GM21717 (cell line): ENCODE data around the gene TTLL12.

ENCODE experiments used
- ATAC-seq: cut with Tn5 transposase; IDR thresholded peaks from one replicate; pipeline ENCODE4 v1.9.1; 2021; ENCODE audit warnings: mild to moderate bottlenecking, moderate library complexity; ENCODE audit not compliant: unreplicated experiment

The TTLL12 gene

DNA sequence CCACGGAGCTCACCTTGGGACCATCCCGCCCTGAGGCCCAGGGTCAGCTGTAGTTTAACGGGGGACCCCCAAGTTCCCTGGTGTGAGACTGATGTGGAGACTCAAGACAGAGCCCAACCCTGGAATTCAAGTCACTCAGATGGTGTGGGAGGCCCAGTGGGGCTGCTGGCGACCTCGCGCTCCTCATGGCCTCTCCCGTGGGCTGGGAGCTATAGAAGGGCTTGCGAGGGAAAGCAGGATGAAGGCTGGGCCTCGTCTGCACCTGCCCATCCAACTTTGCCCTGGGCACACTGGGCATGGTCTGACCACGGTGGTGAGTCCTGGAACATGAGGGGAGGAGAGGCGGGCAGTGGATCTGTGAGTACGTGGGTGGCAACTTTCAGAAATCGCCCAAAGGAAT is 13.6 kb upstream of the TTLL12 start:
- ATAC-seq, result no peak

DNA sequence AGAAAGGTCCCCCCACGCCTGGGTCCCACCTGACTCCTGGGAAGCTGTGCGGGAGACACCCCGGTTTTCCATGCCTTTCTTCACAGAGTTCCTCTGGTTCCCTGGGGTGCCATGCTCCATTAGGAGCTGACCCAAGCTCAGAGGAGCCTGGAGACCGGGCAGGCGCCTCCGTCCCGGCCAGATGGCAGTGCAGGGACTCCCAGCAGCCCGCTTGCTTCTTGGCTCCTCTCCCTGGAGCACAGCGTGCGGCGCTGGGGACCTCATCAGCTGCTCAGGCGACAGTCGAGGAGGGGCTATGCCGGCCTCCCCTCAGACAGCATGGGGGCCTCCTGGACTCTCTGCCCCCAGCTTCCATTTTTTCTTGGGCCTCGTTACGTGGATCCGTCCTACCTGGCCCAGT is 13.1 kb upstream of the TTLL12 start:
- ATAC-seq, result no peak

DNA sequence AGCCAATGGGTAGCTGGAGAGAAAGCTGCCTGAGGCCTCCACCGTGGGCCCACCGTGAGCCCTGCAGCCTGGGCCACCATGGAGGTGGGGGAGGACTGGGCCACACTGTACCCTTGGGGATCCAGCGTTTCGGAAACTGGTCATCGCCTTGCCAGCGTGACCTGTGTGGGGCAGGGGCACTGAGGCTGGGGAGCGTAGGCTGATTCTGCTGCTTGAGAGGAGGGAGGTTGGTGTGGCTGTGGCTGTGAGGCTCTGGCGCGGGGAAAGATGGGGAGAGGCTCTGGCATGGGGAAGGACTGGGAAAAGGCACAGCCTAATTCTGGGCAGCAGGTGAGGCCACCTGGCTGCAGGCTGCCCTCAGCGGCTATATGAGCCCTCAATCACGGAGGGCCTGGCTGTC is 12.6 kb upstream of the TTLL12 start:
- ATAC-seq, result no peak

DNA sequence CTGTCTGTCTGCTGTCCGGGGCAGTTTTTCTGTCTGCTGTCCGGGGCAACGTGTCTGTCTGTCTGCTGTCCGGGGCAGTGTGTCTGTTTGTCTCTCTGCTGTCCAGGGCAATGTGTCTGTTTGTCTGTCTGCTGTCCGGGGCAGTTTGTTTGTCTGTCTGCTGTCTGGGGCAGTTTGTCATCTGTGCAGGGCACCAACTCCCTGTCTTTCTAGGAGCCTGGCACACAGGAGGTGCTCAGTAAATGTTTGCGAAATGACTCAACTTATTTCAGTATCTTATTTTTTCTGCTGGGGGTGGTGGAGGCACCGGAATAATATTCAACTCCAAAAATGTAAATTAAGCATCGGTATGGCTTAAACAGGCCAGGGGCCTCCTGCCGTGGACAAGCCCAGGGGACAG is 12.0 kb upstream of the TTLL12 start:
- ATAC-seq, result no peak

DNA sequence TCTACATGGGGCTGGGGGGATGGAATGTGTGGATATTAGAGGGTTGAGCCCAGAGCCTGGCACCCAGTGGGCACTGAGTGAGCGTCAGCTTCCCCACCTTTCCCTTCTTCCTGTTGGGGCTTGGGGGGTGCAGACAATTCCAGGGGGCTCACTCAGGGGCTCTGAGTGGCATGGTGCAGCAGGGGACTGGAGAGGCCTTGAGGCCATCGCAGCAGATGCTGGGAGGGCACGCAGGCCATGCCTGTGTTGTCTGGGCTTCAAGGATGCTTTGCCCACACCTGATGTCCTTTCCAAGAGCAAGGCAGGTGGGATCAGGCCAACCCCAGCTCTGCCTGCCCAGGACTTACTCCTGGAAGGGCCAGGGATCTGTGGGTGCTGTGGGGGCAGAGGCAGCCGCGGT is 11.2 kb upstream of the TTLL12 start:
- ATAC-seq, result no peak

DNA sequence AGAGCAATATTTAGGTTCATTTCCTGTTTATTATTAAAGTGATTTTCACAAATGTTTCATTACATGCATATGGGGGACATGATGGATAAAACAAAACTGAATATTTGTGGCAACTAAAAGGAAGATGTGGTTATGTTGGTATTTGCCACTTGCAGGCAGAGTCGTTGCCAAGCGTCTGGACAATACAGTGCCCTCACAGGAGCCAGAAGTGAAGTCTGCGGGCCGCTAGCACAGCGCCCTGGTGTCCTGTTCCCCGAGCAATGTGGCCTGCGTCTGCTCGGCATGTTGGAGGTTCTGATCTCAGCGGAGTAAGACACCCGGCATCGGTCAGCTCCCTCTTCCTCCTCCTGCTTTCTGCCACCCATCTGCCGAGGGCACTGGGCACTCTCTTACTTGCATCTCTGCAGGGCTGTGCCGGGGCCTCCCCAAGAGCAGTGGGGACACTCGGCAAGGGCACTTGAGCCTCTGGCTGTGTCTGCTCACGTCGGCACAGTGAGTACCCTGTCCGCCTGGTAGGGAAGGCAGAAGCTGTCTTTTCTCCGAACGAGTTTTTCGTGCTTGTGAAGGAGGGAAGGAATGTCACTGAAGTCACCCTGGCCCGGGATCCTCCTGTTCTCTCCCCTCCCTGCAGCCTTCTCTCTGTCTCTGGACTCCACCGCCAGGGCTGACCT is 10.5 kb upstream of the TTLL12 start:
- no peak for ATAC-seq

DNA sequence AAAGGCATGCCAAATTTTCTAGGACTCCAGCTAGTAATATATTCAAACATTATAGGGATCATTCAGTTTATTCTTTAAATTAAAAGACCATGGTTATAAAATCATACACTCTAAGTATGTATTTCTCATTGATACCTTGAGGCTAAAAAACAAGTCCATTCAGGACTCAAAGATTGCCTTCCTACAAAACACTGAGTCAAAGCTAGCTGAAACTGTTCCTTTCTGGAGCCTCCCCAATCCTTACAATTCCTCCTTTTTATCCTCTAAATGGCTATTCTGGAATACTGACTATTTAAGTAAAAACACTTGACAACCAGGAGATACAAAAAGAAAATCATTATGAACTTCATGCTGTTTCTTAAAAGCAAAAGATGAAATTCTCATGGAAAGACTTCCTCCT is 4.9 kb upstream of the TTLL12 start:
- ATAC-seq, result no peak

DNA sequence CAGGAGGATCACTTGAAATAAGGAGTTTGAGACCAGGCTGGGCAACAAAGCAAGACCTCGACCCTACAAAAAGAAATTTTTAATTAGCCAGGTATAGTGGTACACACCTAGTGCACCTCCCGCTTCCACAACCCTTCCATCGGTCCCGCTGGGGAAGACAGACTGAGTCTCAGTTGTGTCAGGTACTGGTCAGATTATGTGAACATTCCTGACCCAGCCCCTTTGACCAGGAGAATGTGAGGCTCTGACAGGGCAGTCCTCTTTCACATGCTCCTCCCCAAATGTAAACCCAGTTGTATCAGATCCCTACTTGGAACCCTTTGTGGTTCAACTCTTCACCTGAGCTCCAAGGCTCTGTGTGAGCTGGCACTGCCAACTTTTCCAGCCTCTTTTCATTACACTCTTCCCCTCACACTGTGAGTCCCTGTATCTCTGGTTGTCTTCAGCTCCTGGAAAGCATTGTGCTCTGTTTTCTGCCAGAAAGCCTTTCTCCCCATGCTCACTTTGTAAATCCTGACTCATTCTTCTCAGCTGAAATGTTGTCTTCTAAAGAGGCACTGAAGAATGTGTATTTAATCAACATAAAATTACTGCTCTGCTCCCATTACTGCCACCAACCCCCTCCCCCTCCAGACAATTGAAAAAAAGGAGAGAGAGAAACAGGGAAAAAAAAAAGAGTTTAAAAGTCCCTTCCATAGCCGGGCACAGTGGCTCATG is 2.1 kb upstream of the TTLL12 start:
- no peak for ATAC-seq

DNA sequence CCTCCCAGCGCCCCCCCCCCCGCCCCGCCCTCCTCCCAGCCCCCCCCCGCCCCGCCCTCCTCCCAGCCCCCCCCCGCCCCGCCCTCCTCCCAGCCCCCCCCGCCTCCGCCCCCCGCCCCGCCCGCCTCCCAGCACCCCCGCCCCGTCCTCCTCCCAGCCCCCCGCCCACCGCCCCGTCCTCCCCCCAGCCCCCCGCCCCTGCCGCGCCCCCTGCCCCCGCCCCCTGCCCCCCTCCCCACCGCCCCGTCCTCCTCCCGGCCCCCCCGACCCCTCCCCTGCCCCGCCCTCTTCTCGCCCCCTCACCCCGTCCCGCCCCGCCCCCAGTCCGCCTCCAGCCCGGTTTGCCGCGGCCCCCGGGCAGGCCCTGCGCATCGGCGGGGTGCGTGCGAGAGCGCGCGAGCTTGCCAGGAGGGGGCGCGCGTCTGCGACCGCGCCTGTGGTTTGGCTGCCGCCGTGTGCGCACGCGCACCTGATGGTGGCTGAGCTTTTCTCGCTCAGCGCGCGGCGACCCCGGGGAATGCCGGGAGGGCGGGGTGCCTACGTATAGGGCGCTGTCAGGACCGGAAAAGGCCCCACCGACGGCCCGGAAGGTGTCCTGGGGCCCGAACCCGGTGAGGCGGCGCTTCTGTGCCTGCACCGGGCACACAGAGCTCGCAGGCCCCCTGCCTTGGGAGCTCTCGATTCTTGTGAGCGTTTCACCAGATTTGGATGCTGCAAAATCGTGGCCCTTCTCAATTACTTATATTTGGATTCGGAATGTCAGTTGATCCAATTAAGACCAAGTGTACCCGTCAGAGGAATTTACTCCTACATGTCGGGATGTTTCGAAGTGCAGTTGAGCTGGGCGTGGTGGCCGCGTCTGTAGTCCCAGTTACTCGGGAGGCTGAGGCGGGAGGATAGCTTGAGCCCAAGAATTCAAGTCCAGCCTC is 501 bp upstream of the TTLL12 start:
- peak; percentile 65 for ATAC-seq

DNA sequence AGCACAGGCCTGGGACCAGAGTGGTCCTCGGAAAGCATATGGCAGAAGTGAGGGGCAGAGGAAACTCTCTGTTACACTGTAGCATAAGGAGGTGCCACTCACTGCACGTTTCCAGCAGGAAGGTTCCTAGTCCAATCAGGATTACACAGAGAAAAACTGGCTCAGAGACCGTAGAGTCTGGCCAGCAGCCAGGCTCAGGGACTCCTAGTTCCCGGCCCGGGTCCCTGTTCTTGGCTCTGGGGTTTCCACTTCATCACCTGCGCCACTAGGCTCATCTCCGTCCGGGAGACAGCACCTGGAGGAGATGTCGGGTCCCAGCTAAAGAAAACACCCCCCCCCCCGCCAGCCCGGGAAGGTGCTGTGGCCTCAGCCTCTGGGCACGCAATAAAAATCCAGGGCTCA is 1.1 kb downstream of the TTLL12 start:
- no peak for ATAC-seq

DNA sequence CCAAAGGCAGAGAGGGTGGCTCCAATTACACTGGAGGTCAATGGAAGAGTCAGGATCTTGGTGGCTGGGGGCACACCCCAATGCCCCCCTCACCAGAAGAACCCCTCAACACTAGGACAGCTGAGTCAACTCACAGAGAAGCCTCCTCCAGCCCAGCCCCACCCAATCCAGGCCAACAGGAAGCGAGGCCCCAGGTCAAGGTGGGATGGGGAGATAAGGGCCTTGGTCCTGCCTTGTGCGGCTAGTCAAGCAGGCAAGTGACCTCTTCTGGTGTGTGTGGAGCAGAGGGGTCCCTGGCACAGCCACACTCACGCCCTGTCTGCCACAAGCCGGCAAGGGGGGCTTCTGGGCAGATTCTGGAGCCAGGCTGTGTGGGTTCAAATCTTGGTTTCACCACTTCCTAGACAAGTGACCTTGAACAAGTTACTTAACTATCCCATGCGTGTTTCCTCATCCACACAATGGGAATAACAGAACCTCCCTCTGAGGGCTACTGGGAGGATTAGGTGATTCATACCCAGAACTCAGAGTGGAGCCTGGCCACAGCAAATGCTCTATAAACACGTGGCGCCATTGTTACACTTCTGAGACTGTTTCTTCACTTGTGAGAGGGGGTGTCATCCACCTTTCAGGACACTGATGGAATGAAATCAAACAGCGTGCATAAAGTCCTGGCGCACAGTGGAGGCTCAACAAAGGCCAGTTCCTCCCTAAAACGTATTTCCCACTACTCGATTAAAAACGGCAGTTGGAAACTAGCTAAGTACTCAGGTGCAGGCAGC is 3.2 kb downstream of the TTLL12 start:
- no peak for ATAC-seq

DNA sequence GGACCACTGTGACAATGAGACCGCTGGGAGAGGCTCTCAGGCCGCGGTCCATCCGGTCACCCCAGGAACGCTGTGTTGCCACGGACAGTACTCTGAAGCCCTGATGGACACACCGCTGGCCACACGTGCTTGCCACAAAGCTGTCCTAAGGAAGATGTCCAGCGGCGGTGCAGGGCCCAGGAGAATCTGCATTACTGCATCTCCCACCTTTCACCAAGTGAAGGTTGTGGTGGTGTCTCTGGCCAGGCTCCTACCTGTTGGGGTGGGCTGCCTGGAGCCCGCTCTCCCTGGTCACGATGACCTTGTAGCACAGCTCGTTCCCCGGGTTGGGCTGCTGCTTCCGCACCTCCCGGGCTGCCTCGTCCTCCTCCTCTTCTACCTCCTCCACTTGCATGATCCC is 4.2 kb downstream of the TTLL12 start:
- ATAC-seq, result no peak

DNA sequence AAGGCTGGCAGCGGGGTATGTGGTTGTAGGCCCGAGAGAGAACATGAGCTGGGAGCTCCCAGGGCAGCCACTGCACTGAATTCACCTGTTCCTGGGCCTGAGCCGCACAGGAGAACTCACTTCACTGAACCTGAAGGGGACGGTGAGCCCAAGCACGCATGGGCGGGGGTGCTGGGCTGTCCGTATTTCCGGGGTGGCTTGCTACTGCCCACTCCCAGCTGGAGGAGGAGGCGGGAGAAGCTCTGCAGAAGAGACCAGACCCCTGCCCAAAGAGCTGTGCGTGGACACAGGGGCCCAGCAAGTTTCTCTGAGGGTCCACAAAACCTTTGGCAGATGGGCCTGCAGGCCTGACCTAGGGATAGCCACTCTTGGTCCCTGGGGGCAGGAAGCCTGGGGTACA is 4.8 kb downstream of the TTLL12 start:
- no peak for ATAC-seq

DNA sequence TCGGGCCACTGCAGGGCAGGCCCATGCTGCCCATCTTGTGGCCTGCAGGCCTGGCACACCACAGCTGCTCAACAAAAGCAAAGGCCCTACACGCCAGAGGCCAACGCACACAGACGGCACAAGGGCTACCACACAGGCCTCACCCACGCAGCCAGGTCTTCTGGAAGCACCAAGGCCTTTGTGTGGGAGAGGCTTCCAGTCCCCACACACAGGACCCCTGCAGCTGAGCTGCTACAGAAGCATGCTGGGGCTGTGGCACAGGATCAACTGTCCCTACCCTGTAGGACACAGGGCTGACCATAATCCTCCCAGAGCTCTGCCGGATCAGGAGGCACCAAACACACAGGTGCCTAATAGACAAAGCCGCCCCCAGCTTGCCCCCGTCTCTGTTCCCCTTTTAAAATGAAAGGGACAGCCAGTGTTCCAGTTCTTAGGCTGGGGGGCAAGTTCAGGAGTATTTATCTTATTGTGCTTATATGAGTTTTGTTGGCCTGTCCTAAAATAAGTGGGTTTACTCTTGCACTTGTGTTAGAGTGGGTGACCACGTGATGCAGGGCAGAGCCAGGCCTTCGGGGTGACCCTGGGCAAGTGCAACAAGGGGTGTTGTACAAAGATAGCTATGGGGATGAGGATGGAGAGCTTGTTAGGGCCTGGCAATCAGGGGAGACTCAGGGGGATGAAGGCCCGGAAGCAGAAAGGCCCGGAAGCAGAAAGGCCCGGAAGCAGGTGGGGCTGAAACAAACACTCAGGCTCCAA is 5.4 kb downstream of the TTLL12 start:
- no peak for ATAC-seq

DNA sequence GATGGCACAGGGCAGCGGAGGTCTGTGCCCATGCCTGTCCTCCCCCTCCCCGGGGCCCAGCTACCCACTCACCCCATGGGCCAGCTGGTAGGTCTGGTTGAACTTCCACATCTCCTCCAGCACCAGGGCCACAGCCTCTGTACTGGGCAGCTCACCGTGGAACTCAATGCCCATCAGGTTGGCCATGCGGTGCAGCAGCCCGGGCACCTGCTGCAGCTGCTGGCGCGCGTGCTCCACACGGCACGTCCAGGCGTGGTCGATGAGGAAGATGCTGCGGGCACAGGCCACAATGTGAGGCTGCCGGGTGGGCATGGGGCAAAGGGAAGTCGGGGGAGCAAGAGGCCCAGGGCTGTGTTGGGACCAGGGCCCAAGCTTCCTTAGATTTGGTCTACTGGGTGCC is 6.3 kb downstream of the TTLL12 start:
- ATAC-seq, result no peak

DNA sequence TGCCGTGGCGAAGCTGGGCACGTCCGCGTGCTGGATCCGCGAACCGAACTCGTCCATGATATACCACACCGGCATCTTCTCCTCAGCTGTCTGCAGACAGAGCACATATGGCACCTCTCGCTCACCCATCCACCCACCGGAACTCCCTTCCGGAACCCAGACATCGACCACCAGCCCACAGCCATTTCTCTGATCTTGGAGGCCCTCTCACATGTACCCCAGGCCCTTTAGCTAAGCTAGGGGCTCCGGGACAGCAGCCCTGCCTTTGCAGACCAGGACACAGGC is 7.1 kb downstream of the TTLL12 start:
- ATAC-seq, result no peak

DNA sequence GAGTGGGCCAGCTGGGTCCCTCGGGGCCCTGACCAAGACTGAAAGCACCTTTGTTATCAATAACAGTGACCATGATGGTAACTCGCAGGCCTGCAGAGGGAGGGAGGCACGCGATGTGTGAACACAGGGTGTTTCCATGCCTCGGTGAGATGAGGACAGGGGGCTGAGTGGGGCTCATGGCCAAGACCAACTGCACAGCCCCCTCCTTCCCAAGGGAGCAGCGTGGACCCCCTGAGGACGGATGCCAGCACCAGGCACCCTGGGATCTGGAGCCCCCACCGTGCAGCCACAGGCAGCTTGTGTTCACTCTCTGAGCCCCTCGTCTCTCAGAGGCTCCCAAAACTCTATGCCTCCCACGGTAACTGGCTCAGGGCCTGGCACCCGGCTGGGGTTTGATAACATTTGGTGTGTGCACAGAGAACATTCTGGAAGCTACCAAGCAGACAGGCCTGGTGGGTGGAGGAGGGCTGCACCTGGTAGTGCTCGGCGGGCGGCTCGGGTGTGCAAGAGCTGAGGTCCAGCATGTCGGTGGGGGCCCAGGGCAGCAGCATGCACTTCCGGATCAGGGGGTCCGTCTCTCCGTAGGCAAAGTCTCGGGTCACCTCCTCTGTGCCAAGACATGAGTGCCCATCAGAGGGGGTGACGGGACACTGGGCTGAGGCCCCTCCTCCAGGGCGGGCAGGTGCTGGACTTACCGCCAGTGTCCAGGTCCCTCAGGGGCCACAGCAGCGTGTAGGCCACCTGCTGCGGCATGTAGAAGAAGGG is 7.6 kb downstream of the TTLL12 start:
- ATAC-seq, result no peak

DNA sequence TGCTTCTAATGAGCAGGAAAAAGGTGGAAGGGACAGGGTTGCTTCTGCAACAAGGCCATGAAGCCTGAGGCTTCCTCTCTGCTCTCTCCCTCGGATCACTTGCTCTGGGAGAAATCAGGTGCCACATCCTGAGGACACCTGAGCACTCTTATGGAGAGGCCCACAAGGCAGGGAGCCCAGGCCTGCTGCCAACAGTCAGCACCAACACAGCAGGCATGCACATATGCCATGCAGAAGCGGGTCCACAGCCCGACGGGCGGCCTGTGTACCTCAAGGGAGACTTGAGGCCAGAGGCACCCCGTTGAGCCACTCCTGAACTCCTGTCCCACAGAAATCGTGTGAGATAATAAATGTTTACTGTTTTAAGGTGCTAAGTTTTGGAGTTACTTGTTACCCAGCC is 9.5 kb downstream of the TTLL12 start:
- no peak for ATAC-seq

DNA sequence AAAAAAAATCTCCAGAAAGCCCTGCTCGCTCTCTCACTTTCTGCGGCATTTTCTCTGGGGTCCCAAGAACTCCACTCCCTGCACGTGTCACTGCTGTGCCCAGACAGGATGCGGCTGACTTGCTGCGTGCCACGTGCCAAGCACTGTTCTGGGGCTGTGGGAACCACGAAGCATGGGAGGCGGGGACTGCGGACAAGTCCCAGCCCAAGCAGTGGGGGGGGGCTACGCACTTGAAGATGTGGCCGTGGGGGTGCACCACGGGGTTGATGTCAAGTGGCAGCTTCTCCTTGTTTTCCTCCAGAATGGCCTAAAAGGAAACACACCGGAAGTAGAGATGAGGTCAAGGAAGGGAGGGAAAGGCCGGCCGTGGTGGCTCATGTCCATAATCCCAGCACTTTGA is 10.8 kb downstream of the TTLL12 start:
- no peak for ATAC-seq
